Measurements from ENCODE around the gene RNF145.
A peak's percentile ranks its signal among the peaks of the same experiment; 100 is the strongest.

The RNF145 gene

GRCh38 chr5:159207222-159207685 is 2.1 kb downstream of the RNF145 start:
- peak overlapping the region; percentile 86 for H3K27ac ChIP-seq (ENCODE audit: low read length)
- H3K9me3 ChIP-seq (replicated peaks; ENCODE audit: insufficient read depth, low read length) = no peaks in the 10 kb centered on the region
- peak overlapping the region; percentile 93 for H3K4me3 ChIP-seq (ENCODE audit: low read length)
- peak overlapping the region; percentile 86 for H3K4me2 ChIP-seq (ENCODE audit: low read depth, low read length)
- DNase-seq = no peak
- H3K9ac ChIP-seq (ENCODE audit: low read length) = peak overlapping the region; percentile 84
- H3F3A ChIP-seq (ENCODE audit: insufficient read depth, low read length) = peaks cover 23% of the 10 kb centered on the region
- peaks cover 5% of the 10 kb centered on the region; the same call in 1 of the 2 replicates for H4K20me1 ChIP-seq (ENCODE audit: insufficient read depth, low read length)
- no peaks in the 10 kb centered on the region for H3K27me3 ChIP-seq (replicated peaks; ENCODE audit: insufficient read depth, low read length)
- no peaks in the 10 kb centered on the region; the same call in 1 of the 2 replicates for H3K36me3 ChIP-seq (replicated peaks; ENCODE audit: insufficient read depth, low read length)
- H3K79me2 ChIP-seq (ENCODE audit: low read length) = peaks cover 70% of the 10 kb centered on the region
- H3K4me1 ChIP-seq (ENCODE audit: low read length) = peaks cover 21% of the 10 kb centered on the region
- H2AFZ ChIP-seq (ENCODE audit: low read length) = peak overlapping the region; percentile 49; the same call in 1 of the 2 replicates
- H3K9me2 ChIP-seq (replicated peaks; ENCODE audit: insufficient read depth, low read length) = no peaks in the 10 kb centered on the region
- TF ChIP-seq EZH2phosphoT487 (IDR thresholded peaks at IDR 0.05; ENCODE audit: low read length) = no peak
- TF ChIP-seq, protein P1, sequence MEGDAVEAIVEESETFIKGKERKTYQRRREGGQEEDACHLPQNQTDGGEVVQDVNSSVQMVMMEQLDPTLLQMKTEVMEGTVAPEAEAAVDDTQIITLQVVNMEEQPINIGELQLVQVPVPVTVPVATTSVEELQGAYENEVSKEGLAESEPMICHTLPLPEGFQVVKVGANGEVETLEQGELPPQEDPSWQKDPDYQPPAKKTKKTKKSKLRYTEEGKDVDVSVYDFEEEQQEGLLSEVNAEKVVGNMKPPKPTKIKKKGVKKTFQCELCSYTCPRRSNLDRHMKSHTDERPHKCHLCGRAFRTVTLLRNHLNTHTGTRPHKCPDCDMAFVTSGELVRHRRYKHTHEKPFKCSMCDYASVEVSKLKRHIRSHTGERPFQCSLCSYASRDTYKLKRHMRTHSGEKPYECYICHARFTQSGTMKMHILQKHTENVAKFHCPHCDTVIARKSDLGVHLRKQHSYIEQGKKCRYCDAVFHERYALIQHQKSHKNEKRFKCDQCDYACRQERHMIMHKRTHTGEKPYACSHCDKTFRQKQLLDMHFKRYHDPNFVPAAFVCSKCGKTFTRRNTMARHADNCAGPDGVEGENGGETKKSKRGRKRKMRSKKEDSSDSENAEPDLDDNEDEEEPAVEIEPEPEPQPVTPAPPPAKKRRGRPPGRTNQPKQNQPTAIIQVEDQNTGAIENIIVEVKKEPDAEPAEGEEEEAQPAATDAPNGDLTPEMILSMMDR (IDR thresholded peaks at IDR 0.05; ENCODE audit: low read length) = no peak
- no peak for TF ChIP-seq EZH2 (optimal IDR thresholded peaks at IDR 0.05; ENCODE audit: low read depth, low read length)

GRCh38 chr5:159206818-159207217 is 2.5 kb downstream of the RNF145 start:
- H3K9ac ChIP-seq (ENCODE audit: low read length) = peak overlapping the region; percentile 84; the same call in 1 of the 2 replicates
- H3F3A ChIP-seq (ENCODE audit: insufficient read depth, low read length) = peaks cover 23% of the 10 kb centered on the region
- no peak overlapping the region for H2AFZ ChIP-seq (ENCODE audit: low read length)
- H3K79me2 ChIP-seq (ENCODE audit: low read length) = peaks cover 74% of the 10 kb centered on the region
- H3K9me3 ChIP-seq (replicated peaks; ENCODE audit: insufficient read depth, low read length) = no peaks in the 10 kb centered on the region
- H3K4me2 ChIP-seq (ENCODE audit: low read depth, low read length) = peak overlapping the region; percentile 86
- peaks cover 5% of the 10 kb centered on the region; the same call in 1 of the 2 replicates for H4K20me1 ChIP-seq (ENCODE audit: insufficient read depth, low read length)
- no peaks in the 10 kb centered on the region for H3K9me2 ChIP-seq (replicated peaks; ENCODE audit: insufficient read depth, low read length)
- H3K27me3 ChIP-seq (replicated peaks; ENCODE audit: insufficient read depth, low read length) = no peaks in the 10 kb centered on the region
- no peak for DNase-seq
- H3K27ac ChIP-seq (ENCODE audit: low read length) = peak overlapping the region; percentile 86; the same call in 1 of the 2 replicates
- peaks cover 21% of the 10 kb centered on the region for H3K4me1 ChIP-seq (ENCODE audit: low read length)
- H3K4me3 ChIP-seq (ENCODE audit: low read length) = peak overlapping the region; percentile 93
- no peak for TF ChIP-seq EZH2phosphoT487 (IDR thresholded peaks at IDR 0.05; ENCODE audit: low read length)
- TF ChIP-seq, protein P1 (IDR thresholded peaks at IDR 0.05; ENCODE audit: low read length) = no peak
- no peak for TF ChIP-seq EZH2 (optimal IDR thresholded peaks at IDR 0.05; ENCODE audit: low read depth, low read length)
- H3K36me3 ChIP-seq (replicated peaks; ENCODE audit: insufficient read depth, low read length) = no peaks in the 10 kb centered on the region; the same call in 1 of the 2 replicates

DNA sequence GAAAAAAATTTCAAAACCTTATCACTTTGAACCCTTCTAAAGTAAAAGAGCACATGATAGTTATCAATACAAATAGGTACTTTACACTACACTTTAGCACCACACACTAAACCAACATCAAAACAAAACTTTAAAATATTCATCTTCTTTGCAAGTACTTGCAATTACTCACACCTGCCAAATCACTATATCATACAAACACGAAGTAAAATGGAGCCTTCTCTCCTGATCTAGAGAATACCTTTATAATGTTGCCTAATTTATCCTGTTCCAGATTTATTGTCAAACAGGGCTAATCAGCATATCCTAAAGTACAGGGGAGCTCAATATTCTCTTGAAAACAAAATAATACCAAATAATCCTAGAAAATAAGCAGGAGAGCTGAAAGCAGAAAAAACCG is 3.0 kb downstream of the RNF145 start:
- TF ChIP-seq EZH2phosphoT487 (IDR thresholded peaks at IDR 0.05; ENCODE audit: low read length) (no peak), EZH2 (optimal IDR thresholded peaks at IDR 0.05; ENCODE audit: low read depth, low read length) (no peak)
- TF ChIP-seq, protein P1 (IDR thresholded peaks at IDR 0.05; ENCODE audit: low read length) = no peak
- peaks cover 21% of the 10 kb centered on the region for H3K4me1 ChIP-seq (ENCODE audit: low read length)

More for the DNA sequence above, 3.0 kb downstream of the RNF145 start:
- Histone ChIP-seq H3K9ac (ENCODE audit: low read length) (peak overlapping the region; percentile 84; the same call in 1 of the 2 replicates), H3K27ac (ENCODE audit: low read length) (peak overlapping the region; percentile 86; the same call in 1 of the 2 replicates), H4K20me1 (ENCODE audit: insufficient read depth, low read length) (peaks cover 5% of the 10 kb centered on the region; the same call in 1 of the 2 replicates), H3K9me3 (replicated peaks; ENCODE audit: insufficient read depth, low read length) (no peaks in the 10 kb centered on the region), H3F3A (ENCODE audit: insufficient read depth, low read length) (peaks cover 23% of the 10 kb centered on the region), H3K4me2 (ENCODE audit: low read depth, low read length) (peak overlapping the region; percentile 86), H3K79me2 (ENCODE audit: low read length) (peaks cover 78% of the 10 kb centered on the region), H3K27me3 (replicated peaks; ENCODE audit: insufficient read depth, low read length) (no peaks in the 10 kb centered on the region), H2AFZ (ENCODE audit: low read length) (no peak overlapping the region), H3K36me3 (replicated peaks; ENCODE audit: insufficient read depth, low read length) (no peaks in the 10 kb centered on the region; the same call in 1 of the 2 replicates), H3K9me2 (replicated peaks; ENCODE audit: insufficient read depth, low read length) (no peaks in the 10 kb centered on the region), H3K4me3 (ENCODE audit: low read length) (peak overlapping the region; percentile 93)
- DNase-seq = no peak

Measured in MM.1S (cell line).